T-helper 17 cell (primary cell): ENCODE measurements around the gene KRTAP10-1. TPM values are rescaled to one million over a fixed set of nuclear protein-coding genes. Genes with fewer than 3 reads are reported as not detected.

ENCODE experiments used
- ATAC-seq: fragments of 150-1000 bp; cut with Tn5 transposase; 2 replicates; pipeline ENCODE4 v1.10.0; 2021; ENCODE audit warnings: mild to moderate bottlenecking, moderate library complexity
- DNase-seq, 3 donors: peaks; one replicate each; pipeline versions ENCODE4 v3.0.0 to v3.0.0-alpha.2; 2020 to 2021
- H3K9me3 ChIP-seq: one replicate; pipeline ENCODE4 v1.7.0; 2013; ENCODE audit warnings: low read length, mild to moderate bottlenecking; ENCODE audit not compliant: control insufficient read depth, poor library complexity, severe bottlenecking
- H3K27ac Mint-ChIP-seq: one replicate; pipeline ENCODE4 v1.8.0; 2022; ENCODE audit warnings: mild to moderate bottlenecking, moderate library complexity, mixed read lengths
- H3K27me3 Mint-ChIP-seq: one replicate; pipeline ENCODE4 v1.8.0; 2022; ENCODE audit warnings: mixed read lengths
- H3K36me3 Mint-ChIP-seq: one replicate; pipeline ENCODE4 v1.8.0; 2022; ENCODE audit warnings: low read depth, mixed read lengths
- H3K4me1 Mint-ChIP-seq: one replicate; pipeline ENCODE4 v1.8.0; 2022; ENCODE audit warnings: mild to moderate bottlenecking, mixed read lengths
- H3K4me3 Mint-ChIP-seq: one replicate; pipeline ENCODE4 v1.8.0; 2022; ENCODE audit warnings: mild to moderate bottlenecking, moderate library complexity, mixed read lengths
- total RNA-seq, 4 donors: library from RNA in 2 of 4; stranded (reverse) in 2 of 4; gene quantifications; one replicate each; pipeline ENCODE4 v1.2.3 and lab custom pipeline; 2022 to 2026

KRTAP10-1 gene
- total RNA-seq, 2 donors from 2014 or later, result not detected

DNA sequence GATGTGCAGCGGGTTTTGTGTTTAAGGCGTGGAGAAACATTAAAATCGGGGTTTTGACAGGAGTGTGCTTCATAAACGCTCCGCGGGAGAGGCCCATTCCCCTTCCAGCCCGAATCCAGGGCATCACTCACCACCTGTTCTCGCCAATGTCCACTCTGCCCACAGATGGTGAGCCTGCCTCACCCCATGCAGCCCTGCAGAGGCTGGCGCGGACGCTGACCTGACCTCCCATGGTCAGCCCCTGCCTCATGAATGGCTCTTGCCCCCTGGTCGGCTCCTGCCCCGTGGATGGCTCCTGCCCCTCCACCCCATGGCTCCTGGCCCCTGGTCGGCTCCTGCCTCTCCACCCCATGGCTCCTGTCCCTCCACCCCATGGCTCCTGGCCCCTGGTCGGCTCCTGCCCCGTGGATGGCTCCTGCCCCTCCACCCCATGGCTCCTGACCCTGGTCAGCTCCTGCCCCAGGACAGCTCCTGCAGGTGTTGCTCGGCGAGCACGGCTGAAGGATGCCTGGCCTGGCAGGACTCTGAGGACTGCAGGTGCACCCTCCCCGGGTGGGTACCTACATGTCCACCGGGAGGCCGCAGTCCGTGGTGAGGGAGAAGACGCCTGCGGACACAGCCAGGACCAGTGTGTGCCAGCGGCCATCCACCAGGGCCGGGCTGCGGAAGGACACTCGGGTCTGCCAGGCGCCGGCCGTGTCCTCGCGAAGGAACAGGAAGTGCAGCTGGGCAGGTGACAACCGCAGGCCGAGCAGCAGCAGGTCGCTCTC lies 6.7 kb downstream of the KRTAP10-1 start:
- H3K4me3 Mint-ChIP-seq, result no peak overlapping the region
- H3K27me3 Mint-ChIP-seq, result peaks cover 8% of the 10 kb centered on the region
- DNase-seq, result no peak
- H3K4me1 Mint-ChIP-seq, result peaks cover 8% of the 10 kb centered on the region
- H3K9me3 ChIP-seq, result no peaks in the 10 kb centered on the region
- no peak overlapping the region for H3K27ac Mint-ChIP-seq
- peaks cover 3% of the 10 kb centered on the region for H3K36me3 Mint-ChIP-seq
- no peak for ATAC-seq

DNA sequence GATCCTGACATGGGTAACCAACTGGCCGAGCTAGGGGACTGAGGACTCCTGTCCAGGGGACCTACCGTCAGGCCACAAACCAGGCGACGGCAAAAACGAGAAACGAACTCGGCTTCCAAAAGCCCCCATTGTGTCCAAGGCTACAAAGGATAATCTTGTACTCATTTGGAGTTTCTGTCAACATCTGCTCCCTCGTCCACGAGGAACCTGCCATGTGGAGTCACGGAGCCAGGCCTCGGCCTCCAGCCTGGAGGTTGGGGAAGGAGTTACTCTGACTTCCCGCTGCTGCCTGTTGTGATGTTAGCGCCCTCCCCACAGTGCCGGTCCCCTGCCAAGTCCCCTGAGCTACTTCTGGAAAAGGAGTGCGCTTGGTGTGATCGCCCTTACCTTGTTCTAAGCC lies 7.3 kb downstream of the KRTAP10-1 start:
- DNase-seq, result no peak
- no peak overlapping the region for H3K27ac Mint-ChIP-seq

DNA sequence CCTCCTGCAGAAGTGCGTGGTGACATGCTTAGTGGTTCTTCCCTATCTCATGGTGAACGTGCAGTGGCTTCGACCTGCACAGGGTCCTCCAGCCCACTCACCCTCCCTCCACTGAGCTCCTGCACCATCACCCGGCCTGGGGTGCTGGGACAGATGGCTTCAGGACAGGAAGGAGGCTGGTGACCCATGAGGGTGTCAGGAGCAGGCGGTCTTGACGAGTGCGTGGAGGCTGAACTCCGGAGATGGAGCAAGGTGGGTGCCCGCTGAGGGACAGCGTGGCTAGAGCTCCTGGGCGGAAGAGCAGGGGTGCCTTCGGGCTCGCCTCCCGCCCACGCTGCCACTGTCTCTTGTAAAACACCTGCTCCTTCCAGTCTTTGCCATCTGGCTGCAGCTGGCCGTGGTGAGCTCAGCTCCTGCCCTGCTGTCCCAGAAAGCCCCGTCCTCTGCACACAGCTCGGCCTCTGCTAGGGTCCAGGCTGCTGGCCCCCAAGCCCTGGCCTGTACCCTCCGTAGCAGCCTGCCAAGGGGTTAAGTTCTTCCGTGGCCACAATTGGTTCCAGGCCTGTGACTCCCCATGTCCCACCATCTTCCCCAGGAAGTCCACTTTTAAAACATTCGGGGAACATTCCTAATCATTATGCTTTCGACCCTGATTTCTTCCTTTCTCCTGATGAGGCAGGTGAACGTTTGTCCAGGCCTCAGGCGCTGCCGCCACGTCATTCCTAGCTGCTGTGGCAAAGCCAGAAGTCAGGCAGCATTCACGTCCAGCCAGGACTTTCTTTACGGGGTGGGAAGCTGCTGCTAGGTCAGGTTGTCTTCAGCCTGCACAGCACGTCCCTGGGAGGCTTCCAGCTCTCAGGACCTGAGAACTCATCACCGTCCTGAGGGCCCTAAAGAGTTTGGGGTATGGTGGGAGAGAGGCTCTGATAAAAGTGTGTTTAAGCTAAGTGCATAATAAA lies 8.1 kb downstream of the KRTAP10-1 start:
- H3K4me3 Mint-ChIP-seq, result no peak overlapping the region
- peaks cover 8% of the 10 kb centered on the region for H3K4me1 Mint-ChIP-seq
- H3K36me3 Mint-ChIP-seq, result peaks cover 3% of the 10 kb centered on the region
- no peaks in the 10 kb centered on the region for H3K9me3 ChIP-seq
- no peak for DNase-seq
- no peak for ATAC-seq
- H3K27ac Mint-ChIP-seq, result no peak overlapping the region
- H3K27me3 Mint-ChIP-seq, result peaks cover 8% of the 10 kb centered on the region

More for the DNA sequence above, 7.3 kb downstream of the KRTAP10-1 start:
- Mint-ChIP-seq H3K27me3 (peaks cover 8% of the 10 kb centered on the region), H3K4me3 (no peak overlapping the region), H3K36me3 (peaks cover 3% of the 10 kb centered on the region), H3K4me1 (peaks cover 8% of the 10 kb centered on the region)
- H3K9me3 ChIP-seq, result no peaks in the 10 kb centered on the region
- ATAC-seq, result no peak

DNA sequence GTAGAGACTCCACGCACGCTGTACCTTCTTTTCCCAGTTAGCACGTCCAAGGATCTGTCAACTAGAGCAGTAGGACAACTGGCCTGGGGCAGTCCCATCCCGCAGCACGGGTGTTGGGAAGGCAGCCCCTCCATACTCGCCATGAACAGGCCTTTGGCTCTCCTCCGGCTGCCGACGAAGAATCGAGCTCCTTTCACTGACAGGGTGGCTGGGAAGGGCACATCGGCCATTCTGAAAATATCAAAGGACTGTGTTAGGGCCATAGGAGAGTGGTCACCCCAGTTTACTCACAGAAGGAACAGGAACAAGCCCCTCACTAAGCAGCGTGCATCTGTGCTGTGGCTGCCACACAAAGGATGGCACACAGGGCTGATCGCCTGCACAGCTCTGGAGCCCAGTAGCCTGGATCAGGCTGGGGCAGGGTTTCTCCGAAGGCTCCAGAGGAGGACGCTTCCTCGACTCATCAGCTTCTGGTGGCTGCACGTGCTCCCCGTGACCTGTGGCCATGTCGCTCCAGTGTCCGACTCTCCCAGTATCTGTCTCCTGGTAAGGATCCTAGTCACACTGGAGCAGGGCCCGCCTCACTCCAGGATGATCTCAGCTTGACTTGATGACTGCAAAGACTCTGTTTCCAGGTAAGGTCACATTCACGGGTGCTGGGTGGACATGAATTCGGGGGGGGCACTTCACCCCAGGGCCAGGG lies 8.9 kb downstream of the KRTAP10-1 start:
- Mint-ChIP-seq H3K27me3 (peaks cover 8% of the 10 kb centered on the region), H3K27ac (no peak overlapping the region)

DNA sequence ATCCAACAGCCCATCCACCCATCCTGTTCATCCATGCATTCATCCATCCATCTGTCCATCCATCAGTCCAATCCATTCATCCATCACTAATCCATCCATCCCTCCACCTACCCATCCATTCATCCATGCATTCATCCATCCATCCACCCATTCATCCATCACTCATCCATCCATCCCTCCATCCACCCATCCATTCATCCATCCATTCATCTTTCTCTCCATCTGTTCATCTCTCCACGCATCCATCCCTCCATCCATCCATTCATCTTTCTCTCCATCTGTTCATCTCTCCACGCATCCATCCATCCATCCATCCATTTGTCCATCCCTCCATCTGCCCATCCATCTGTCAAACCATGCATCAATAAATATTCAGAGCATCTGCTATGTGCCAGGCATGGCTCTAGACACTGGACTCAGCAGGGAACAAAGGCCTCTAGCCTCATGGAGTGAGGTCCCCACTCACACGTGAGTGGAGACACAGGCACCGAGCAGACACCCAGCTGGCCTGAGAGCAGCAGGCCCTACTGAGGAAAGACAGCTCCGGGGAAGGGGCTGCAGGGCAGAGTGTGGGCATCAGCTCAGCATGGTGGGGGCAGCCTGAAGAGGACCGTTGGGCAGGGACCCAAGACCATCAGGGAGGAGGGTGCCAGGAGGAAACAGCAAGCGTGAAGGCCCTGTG lies 9.6 kb downstream of the KRTAP10-1 start:
- ATAC-seq (no peak), DNase-seq (no peak)
- Mint-ChIP-seq H3K27me3 (peaks cover 8% of the 10 kb centered on the region), H3K27ac (no peak overlapping the region), H3K4me1 (peaks cover 8% of the 10 kb centered on the region), H3K36me3 (peaks cover 3% of the 10 kb centered on the region), H3K4me3 (no peak overlapping the region)
- H3K9me3 ChIP-seq, result no peaks in the 10 kb centered on the region

More for the DNA sequence above, 8.9 kb downstream of the KRTAP10-1 start:
- ATAC-seq (no peak), DNase-seq (no peak)
- H3K4me1 Mint-ChIP-seq, result peaks cover 8% of the 10 kb centered on the region
- peaks cover 3% of the 10 kb centered on the region for H3K36me3 Mint-ChIP-seq
- no peaks in the 10 kb centered on the region for H3K9me3 ChIP-seq
- H3K4me3 Mint-ChIP-seq, result no peak overlapping the region

DNA sequence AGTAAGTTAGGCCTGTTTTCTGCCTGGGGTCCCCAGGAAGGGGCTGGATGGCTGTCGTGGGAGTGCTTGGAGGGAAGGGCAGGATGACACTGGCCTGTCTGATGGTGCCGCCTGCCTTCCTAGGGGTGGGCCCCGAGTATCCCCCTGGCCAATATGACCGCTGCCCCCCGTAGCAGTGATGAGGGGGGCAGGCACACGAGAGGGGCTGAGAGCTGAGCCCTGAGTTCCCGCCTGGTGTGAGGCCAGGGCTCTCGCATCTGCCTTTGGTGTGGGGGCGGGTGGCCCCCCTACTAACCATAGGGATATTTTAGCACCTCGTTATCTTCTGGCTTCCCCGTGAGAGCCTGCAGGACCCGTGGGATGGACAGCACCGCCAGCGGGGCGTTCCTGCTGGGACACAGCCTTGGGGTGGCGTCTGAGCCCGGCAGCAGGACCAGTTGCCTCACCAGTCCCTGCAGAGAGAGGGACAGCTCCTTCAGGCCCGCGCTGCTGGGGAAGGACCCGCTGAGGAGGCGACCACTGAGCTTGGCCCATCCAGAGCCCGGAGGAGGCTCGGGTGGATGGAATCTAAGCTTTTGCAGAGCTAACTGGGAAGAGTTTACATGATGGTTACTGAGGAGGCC lies 10.4 kb downstream of the KRTAP10-1 start:
- DNase-seq (no peak), ATAC-seq (no peak)
- Mint-ChIP-seq H3K27me3 (peaks cover 8% of the 10 kb centered on the region), H3K4me1 (peaks cover 8% of the 10 kb centered on the region), H3K36me3 (peaks cover 3% of the 10 kb centered on the region), H3K4me3 (no peak overlapping the region), H3K27ac (no peak overlapping the region)
- no peaks in the 10 kb centered on the region for H3K9me3 ChIP-seq

DNA sequence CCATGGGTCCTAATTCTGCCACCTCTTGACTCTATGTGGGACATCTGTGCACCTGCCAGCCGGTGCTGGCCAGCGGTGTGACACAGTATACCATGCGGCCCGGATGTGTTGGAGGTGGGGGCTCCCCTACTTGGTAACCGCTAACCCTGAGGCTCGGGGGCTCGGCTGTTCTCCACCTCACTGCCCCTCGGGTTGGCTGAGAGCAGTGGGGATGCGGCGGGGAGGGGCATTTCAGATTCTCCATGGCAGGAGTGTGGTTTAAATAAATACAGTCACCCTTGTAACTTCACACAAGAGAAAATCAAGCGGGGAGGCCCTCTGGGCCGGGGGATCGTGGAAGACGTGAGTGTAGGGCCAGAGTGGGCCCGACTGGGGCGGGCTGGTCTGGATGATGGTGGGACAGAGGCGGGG lies 11.0 kb downstream of the KRTAP10-1 start:
- H3K27ac Mint-ChIP-seq, result no peak overlapping the region
- peaks cover 8% of the 10 kb centered on the region for H3K27me3 Mint-ChIP-seq
- H3K36me3 Mint-ChIP-seq, result peaks cover 3% of the 10 kb centered on the region
- H3K4me3 Mint-ChIP-seq, result no peak overlapping the region
- H3K4me1 Mint-ChIP-seq, result peaks cover 8% of the 10 kb centered on the region
- DNase-seq (no peak), ATAC-seq (no peak)
- no peaks in the 10 kb centered on the region for H3K9me3 ChIP-seq

DNA sequence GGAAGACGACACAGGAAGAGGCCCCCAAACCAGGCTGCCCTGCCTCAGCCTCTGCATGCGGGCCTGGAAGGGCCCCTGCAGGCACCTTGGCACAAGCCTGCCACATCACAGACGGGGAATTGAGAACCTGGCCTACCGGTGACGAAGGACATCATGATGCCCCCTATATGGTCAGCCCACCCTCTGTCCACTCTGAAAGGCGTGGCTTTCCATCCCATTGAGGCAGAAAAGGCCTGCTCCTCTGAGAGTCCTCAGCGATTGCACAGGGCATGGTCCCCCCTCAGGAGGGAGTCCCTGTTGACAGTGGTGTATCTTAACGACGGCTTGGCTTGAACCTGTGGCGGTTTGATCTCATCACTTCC lies 11.4 kb downstream of the KRTAP10-1 start:
- peaks cover 3% of the 10 kb centered on the region for H3K36me3 Mint-ChIP-seq
- no peak overlapping the region for H3K27ac Mint-ChIP-seq
- ATAC-seq, result no peak
- H3K4me3 Mint-ChIP-seq, result no peak overlapping the region
- H3K9me3 ChIP-seq, result no peaks in the 10 kb centered on the region
- H3K27me3 Mint-ChIP-seq, result peaks cover 8% of the 10 kb centered on the region
- peak in 1 of 3 donors; percentile 2 for DNase-seq
- peaks cover 8% of the 10 kb centered on the region for H3K4me1 Mint-ChIP-seq

DNA sequence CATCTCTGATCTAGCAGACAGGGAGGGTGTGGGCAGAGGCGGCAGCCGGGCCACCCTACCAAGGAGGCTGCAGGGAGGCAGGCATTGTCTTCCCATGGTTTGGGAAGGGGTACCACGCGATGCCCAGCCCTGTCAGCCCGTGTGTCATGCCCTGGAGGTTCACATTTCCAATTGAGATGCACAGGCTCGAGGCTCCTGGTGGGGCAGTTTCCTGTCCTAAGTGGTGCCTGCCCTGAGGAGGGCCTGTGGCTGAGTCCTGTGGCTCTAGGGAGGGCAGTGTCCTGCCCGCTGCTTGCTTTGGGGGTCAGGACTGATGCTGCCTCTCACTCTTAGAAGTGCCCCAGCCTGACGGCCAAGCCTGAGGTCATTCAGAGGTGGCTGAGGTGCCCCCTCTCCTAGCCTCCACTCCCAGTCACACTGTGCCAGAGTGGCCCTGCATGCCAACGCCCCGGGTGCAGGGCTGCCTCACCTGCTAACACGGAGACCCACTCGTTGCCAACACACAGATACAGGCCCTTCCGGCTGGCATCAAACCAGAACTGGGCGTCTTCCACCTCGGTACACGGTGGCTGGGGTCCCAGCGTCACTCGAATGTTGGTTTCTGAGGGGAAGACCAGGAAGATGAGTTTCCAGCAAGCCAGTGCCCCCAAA lies 11.9 kb downstream of the KRTAP10-1 start:
- ATAC-seq (no peak), DNase-seq (peak in 1 of 3 donors; percentile 1)
- peaks cover 3% of the 10 kb centered on the region for H3K36me3 Mint-ChIP-seq
- peaks cover 8% of the 10 kb centered on the region for H3K27me3 Mint-ChIP-seq
- H3K27ac Mint-ChIP-seq, result no peak overlapping the region
- H3K9me3 ChIP-seq, result no peaks in the 10 kb centered on the region
- no peak overlapping the region for H3K4me3 Mint-ChIP-seq
- peaks cover 8% of the 10 kb centered on the region for H3K4me1 Mint-ChIP-seq

DNA sequence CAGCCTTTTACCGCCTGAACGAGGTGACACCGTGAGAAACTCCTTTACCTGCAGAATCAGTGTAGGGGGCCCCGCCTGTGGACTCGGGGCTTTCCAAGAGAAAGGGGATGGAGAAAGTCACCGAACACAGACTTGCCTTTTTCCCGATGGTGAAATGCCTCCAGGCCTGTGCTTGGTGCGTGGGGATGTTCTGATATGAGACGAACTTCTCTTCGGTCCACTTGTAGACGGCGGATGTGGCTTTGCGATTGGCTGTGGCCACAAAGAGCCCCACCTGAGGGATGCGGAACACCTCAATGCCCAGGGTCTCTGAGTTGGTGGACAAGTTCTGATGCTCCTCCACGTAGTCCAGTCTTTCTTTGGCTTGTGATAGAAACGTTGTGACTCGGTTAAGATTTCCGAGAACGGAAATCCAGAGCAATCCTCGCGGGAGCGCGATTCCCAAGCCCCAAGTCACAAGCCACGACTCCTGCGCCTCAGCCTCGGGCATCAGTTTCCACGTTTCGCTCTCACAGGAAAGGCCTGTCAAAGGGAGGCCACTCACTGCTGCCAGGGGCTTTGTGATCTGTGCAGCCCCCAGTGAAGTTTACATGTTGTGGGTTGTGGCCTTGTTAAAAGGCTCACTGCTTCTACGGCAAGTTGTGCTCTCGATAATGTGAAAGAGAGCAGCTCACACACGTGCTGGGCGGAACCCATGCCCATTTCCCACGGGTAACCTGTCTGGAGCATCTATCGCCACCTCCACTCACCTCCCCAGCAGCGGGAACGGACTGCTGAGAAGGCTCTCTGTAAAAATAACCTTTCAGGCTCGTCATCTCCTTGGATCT lies 12.6 kb downstream of the KRTAP10-1 start:
- Mint-ChIP-seq H3K27ac (no peak overlapping the region), H3K27me3 (peaks cover 7% of the 10 kb centered on the region), H3K4me3 (no peak overlapping the region), H3K36me3 (peaks cover 3% of the 10 kb centered on the region), H3K4me1 (peaks cover 8% of the 10 kb centered on the region)
- DNase-seq, result peak in 1 of 3 donors; percentile 4
- ATAC-seq, result no peak
- no peaks in the 10 kb centered on the region for H3K9me3 ChIP-seq
